PC-9 (cell line): ENCODE measurements around the gene TRIO. TPM values are rescaled to one million over a fixed set of nuclear protein-coding genes. Genes with fewer than 3 reads are reported as not detected.

Experiments used
- BruUV-seq: library from RNA; stranded (reverse); fragments of 400-500 nt; replicated peaks from 2 replicates; lab custom pipeline; 2021; lab: Mats Ljungman, UMichigan
- CTCF ChIA-PET: fragments of 300-600 bp; sonication (Branson Sonifier 250); formaldehyde crosslinking; loops from one replicate; lab custom pipeline; 2022; ENCODE audit warnings: antibody characterized with exemption; lab: Charles Lee
- POLR2A ChIA-PET: fragments of 300-600 bp; sonication (Branson Sonifier 250); formaldehyde crosslinking; loops from one replicate; lab custom pipeline; 2022; ENCODE audit warnings: antibody characterized with exemption; ENCODE audit not compliant: unreplicated experiment; lab: Charles Lee
- DNase-seq, 2 experiments: peaks; one replicate each; pipeline versions ENCODE4 v3.0.0 to v3.0.0-alpha.2; 2015 to 2022; ENCODE audit warnings: mixed read lengths in 1 of 2
- H2AFZ ChIP-seq: fragments of 200-600 bp; sonication (generic); 2 replicates; pipeline ENCODE4 v1.8.1; 2017; ENCODE audit warnings: antibody characterized with exemption
- H3F3A ChIP-seq: fragments of 200-600 bp; sonication (generic); 2 replicates; pipeline ENCODE4 v1.8.1; 2017; ENCODE audit warnings: antibody characterized with exemption, mild to moderate bottlenecking, low read depth; ENCODE audit not compliant: insufficient read depth
- H3K27ac ChIP-seq: fragments of 200-600 bp; sonication (generic); 2 replicates; pipeline ENCODE4 v1.6.1; 2016; ENCODE audit warnings: mixed run types
- H3K27me3 ChIP-seq: fragments of 200-600 bp; sonication (generic); 2 replicates; pipeline ENCODE4 v1.6.1; 2016; ENCODE audit warnings: low read depth, mixed run types; ENCODE audit not compliant: insufficient read depth
- H3K36me3 ChIP-seq: fragments of 200-600 bp; sonication (generic); 2 replicates; pipeline ENCODE4 v1.6.1; 2016; ENCODE audit warnings: low read depth, mixed run types
- H3K4me1 ChIP-seq: fragments of 200-600 bp; sonication (generic); replicated peaks from 2 replicates; pipeline ENCODE4 v1.6.1; 2016; ENCODE audit warnings: mixed run types; ENCODE audit not compliant: insufficient read depth
- H3K4me2 ChIP-seq: fragments of 200-600 bp; sonication (generic); 2 replicates; pipeline ENCODE4 v1.6.1; 2017; ENCODE audit warnings: mixed run types
- H3K4me3 ChIP-seq: fragments of 200-600 bp; sonication (generic); 2 replicates; pipeline ENCODE4 v1.6.1; 2016; ENCODE audit warnings: mixed run types
- H3K79me2 ChIP-seq: fragments of 200-600 bp; sonication (generic); 2 replicates; pipeline ENCODE4 v1.6.1; 2017; ENCODE audit warnings: low read depth, mixed run types
- H3K9me2 ChIP-seq: fragments of 200-600 bp; sonication (generic); 2 replicates; pipeline ENCODE4 v1.8.1; 2017; ENCODE audit warnings: mild to moderate bottlenecking; ENCODE audit not compliant: insufficient read depth
- H3K9me3 ChIP-seq: fragments of 200-600 bp; sonication (generic); 2 replicates; pipeline ENCODE4 v1.8.1; 2016; ENCODE audit warnings: low read depth; ENCODE audit not compliant: insufficient read depth
- H4K20me1 ChIP-seq: fragments of 200-600 bp; sonication (generic); 2 replicates; pipeline ENCODE4 v1.8.1; 2017; ENCODE audit not compliant: insufficient read depth
- CTCF ChIP-seq: fragments of 200-600 bp; sonication (generic); conservative IDR thresholded peaks from 2 replicates; pipeline ENCODE4 v1.6.1; 2017; ENCODE audit warnings: mixed run types, antibody characterized with exemption, mild to moderate bottlenecking, moderate library complexity
- EZH2 ChIP-seq: fragments of 200-600 bp; sonication (generic); IDR thresholded peaks from 2 replicates; pipeline ENCODE4 v1.8.0; 2017; ENCODE audit warnings: antibody characterized with exemption, low read depth
- intact Hi-C: fragments of 100-400 bp; cut with micrococcal nuclease; formaldehyde crosslinking; loops from one replicate; pipeline ENCODE4 v1.10.0; 2022; ENCODE audit not compliant: unreplicated experiment
- total RNA-seq: library from RNA; stranded (reverse); gene quantifications from 2 replicates; pipeline ENCODE4 v1.2.3, GENCODE V29; 2021

TRIO gene
- total RNA-seq, 1 experiment from 2014 or later = 596 TPM

- no peak overlapping the region for H3K4me3 ChIP-seq
- TF ChIP-seq EZH2 = no peak
- no peaks in the 10 kb centered on the region for H4K20me1 ChIP-seq
- H3K36me3 ChIP-seq = peaks cover 33% of the 10 kb centered on the region
- H3K79me2 ChIP-seq = no peaks in the 10 kb centered on the region
- BruUV-seq = no TSS peak
- no peak overlapping the region for H3K27ac ChIP-seq
- H3F3A ChIP-seq = peaks cover 26% of the 10 kb centered on the region; the same call in 1 of the 2 replicates
- peak; percentile 49 to 67 for DNase-seq
- no peaks in the 10 kb centered on the region for H3K4me1 ChIP-seq
- H3K4me2 ChIP-seq = no peak overlapping the region
- H3K9me2 ChIP-seq = no peaks in the 10 kb centered on the region
- intact Hi-C loops = no loop called here
- no peaks in the 10 kb centered on the region for H3K27me3 ChIP-seq
- no peaks in the 10 kb centered on the region; the same call in 1 of the 2 replicates for H3K9me3 ChIP-seq
- ChIA-PET POLR2A (interaction anchor here (0.7 kb wide), 1 partner anchor 35 kb away, joined by 9 read pairs; no protein-coding TSS in a partner anchor), CTCF (no interaction called here)
- no peak overlapping the region for H2AFZ ChIP-seq
These were observed 161.9 kb downstream of the TRIO start for GRCh38 chr5:14305045-14305444.

- Histone ChIP-seq H3K36me3 (peaks cover 32% of the 10 kb centered on the region), H3K79me2 (0 out of 2 replicates have a peak, but pooled peaks cover 3% of the 10 kb centered on the region), H3K27me3 (no peaks in the 10 kb centered on the region), H3K4me3 (no peak overlapping the region), H3K4me1 (no peaks in the 10 kb centered on the region), H3K4me2 (no peak overlapping the region), H3K9me3 (no peaks in the 10 kb centered on the region; the same call in 1 of the 2 replicates), H3F3A (peaks cover 19% of the 10 kb centered on the region; the same call in 1 of the 2 replicates), H3K9me2 (no peaks in the 10 kb centered on the region), H2AFZ (no peak overlapping the region), H3K27ac (no peak overlapping the region), H4K20me1 (no peaks in the 10 kb centered on the region)
- intact Hi-C loops = no loop called here
- CTCF ChIA-PET = no interaction called here
- no peak for DNase-seq
- POLR2A ChIA-PET = no interaction called here
- TF ChIP-seq EZH2 (no peak), CTCF (no peak)
- TSS peak; percentile 4 for BruUV-seq
These were observed 163.2 kb downstream of the TRIO start for GRCh38 chr5:14306329-14306815.

- H2AFZ ChIP-seq = no peak overlapping the region
- H3K4me1 ChIP-seq = no peaks in the 10 kb centered on the region
- POLR2A ChIA-PET = no interaction called here
- H3K79me2 ChIP-seq = 0 out of 2 replicates have a peak, but pooled peaks cover 8% of the 10 kb centered on the region
- CTCF ChIA-PET = no interaction called here
- intact Hi-C loops = no loop called here
- no peak overlapping the region for H3K4me2 ChIP-seq
- H3K27ac ChIP-seq = no peak overlapping the region
- DNase-seq = no peak
- peaks cover 9% of the 10 kb centered on the region for H4K20me1 ChIP-seq
- no peak overlapping the region for H3K4me3 ChIP-seq
- H3F3A ChIP-seq = peaks cover 16% of the 10 kb centered on the region
- peaks cover 42% of the 10 kb centered on the region for H3K36me3 ChIP-seq
- no peaks in the 10 kb centered on the region for H3K9me2 ChIP-seq
- H3K9me3 ChIP-seq = no peaks in the 10 kb centered on the region
- H3K27me3 ChIP-seq = no peaks in the 10 kb centered on the region
- TF ChIP-seq CTCF (no peak), EZH2 (no peak)
- BruUV-seq = no TSS peak
These were observed 165.4 kb downstream of the TRIO start for GRCh38 chr5:14308384-14309154.
